HepG2 (cell line): ENCODE data around the gene ANTKMT. TPM values are rescaled to one million over a fixed set of nuclear protein-coding genes. Genes with fewer than 3 reads are reported as not detected.
A peak's percentile ranks its signal among the peaks of the same experiment; 100 is the strongest.

Experiments
- HNRNPL ChIP-seq: fragments of 200-400 bp; formaldehyde crosslinking; IDR thresholded peaks from 2 replicates; pipeline ENCODE4 v1.6.1; 2017; ENCODE audit warnings: mild to moderate bottlenecking, low read depth, low read length
- JUNB ChIP-seq: sonication (generic); formaldehyde crosslinking; IDR thresholded peaks from 2 replicates; pipeline ENCODE4 v1.8.0; 2022; ENCODE audit warnings: missing genetic modification reagents, mild to moderate bottlenecking, borderline replicate concordance
- MED1 ChIP-seq: sonication (generic); formaldehyde crosslinking; IDR thresholded peaks from 2 replicates; pipeline ENCODE4 v1.4.0; 2020; ENCODE audit warnings: missing genetic modification reagents
- PAXIP1 ChIP-seq: sonication (generic); formaldehyde crosslinking; conservative IDR thresholded peaks from 2 replicates; pipeline ENCODE4 v1.4.0; 2020; ENCODE audit warnings: mild to moderate bottlenecking, missing genetic modification reagents, moderate library complexity
- RARG ChIP-seq: sonication (generic); formaldehyde crosslinking; IDR thresholded peaks from 2 replicates; pipeline ENCODE4 v1.4.0; 2020; ENCODE audit warnings: low read depth, mild to moderate bottlenecking, missing genetic modification reagents
- RFXANK ChIP-seq: IDR thresholded peaks from 2 replicates; pipeline ENCODE4 v1.6.1; 2016
- TAF15 ChIP-seq: fragments of 200-400 bp; formaldehyde crosslinking; IDR thresholded peaks from one replicate; pipeline ENCODE4 v1.6.1; 2018; ENCODE audit warnings: mild to moderate bottlenecking, low read depth, low read length; ENCODE audit not compliant: poor library complexity, severe bottlenecking
- TBX3 ChIP-seq: fragments of 450-650 bp; IDR thresholded peaks from 2 replicates; pipeline ENCODE4 v1.6.1; 2017; ENCODE audit warnings: antibody characterized with exemption, mild to moderate bottlenecking, inconsistent platforms, borderline replicate concordance
- XRCC5 ChIP-seq: fragments of 200-400 bp; formaldehyde crosslinking; optimal IDR thresholded peaks from 2 replicates; pipeline ENCODE3; 2017; ENCODE audit warnings: mild to moderate bottlenecking, low read length
- ZBTB43 ChIP-seq: sonication (generic); formaldehyde crosslinking; conservative IDR thresholded peaks from 2 replicates; pipeline ENCODE4 v1.4.0; 2020; ENCODE audit warnings: missing genetic modification reagents
- ZNF142 ChIP-seq: sonication (generic); formaldehyde crosslinking; IDR thresholded peaks from 2 replicates; pipeline ENCODE4 v1.4.0; 2020; ENCODE audit warnings: missing genetic modification reagents
- ZNF432 ChIP-seq: sonication (generic); formaldehyde crosslinking; IDR thresholded peaks from 2 replicates; pipeline ENCODE4 v1.5.0; 2020; ENCODE audit warnings: missing genetic modification reagents, mild to moderate bottlenecking, borderline replicate concordance
- ZNF503 ChIP-seq: sonication (generic); formaldehyde crosslinking; IDR thresholded peaks from 2 replicates; pipeline ENCODE4 v1.4.0; 2020; ENCODE audit warnings: missing genetic modification reagents
- polyA plus RNA-seq, 8 experiments: library from polyadenylated mRNA; depleted of rRNA in 3 of 8; stranded (reverse) in 7 of 8; unstranded in 1 of 8; fragments of >200 nt; fragmentation: Illumina TruSeq in 4 of 8; extraction: Trizol in 4 of 8; gene quantifications; 2 replicates each; pipeline versions ENCODE4 v1.2.1 to v1.2.3, GENCODE V29; 2011 to 2016; ENCODE audit warnings: low read depth in 4 of 8, missing spikeins in 1 of 8, mixed read lengths in 1 of 8; ENCODE audit not compliant: insufficient read depth in 1 of 8
- total RNA-seq, 5 experiments: library from RNA; depleted of rRNA; stranded (reverse); fragments of >200 nt; fragmentation: Illumina TruSeq; extraction: Trizol; gene quantifications; 2 replicates each; pipeline ENCODE4 v1.2.3, GENCODE V29; 2016; ENCODE audit warnings: low read depth in 1 of 5
- TF ChIP-seq, protein P1 (sequence below), 2 experiments: fragments of 450-650 bp in 1 of 2; sonication (generic) in 1 of 2; formaldehyde crosslinking; IDR thresholded peaks; 2 replicates each; pipeline versions ENCODE4 v1.5.0 to v1.8.0; 2020 to 2022; ENCODE audit warnings: mild to moderate bottlenecking in 1 of 2, missing genetic modification reagents in 1 of 2

Gene ANTKMT
- total and polyA plus RNA-seq, 2 of the 13 experiments (the other 11 are each of a cell fraction or from before 2014, with no cell fraction given): 7.5 to 47.8 TPM

DNA sequence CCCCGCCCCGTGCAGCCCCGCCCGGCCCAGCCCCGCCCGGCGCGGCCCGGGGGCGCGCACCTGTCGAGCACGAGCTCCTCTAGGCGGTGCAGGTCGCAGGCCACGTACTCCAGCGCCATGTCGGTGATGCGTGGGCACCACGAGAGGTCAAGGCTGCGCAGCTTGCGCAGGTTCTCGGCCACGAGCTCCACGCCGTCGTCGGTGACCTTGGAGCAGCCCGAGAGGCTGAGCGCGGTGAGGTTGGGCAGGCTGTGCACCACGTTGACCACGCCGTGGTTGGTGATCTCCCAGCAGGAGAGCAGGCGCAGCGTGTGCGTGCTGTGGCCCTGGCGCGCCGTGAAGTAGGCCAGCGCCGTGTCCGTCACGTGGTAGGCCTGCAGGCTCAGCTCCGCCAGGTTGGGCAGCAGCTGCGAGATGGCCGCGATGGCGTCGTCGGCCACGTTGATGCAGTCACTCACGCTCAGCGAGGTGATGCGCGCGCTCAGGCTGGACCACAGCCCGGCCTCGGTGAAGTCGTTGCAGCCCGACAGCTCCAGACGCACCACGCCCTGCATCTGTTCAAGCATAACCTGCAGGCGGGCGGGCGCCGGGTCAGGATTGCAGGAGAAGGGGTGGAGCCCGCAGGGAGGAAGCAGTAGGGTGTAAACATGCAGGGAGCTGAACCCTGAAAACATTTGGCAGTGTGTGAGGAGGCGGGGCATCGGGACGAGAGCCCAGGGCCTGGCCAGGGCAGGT is 25.4 kb upstream of the ANTKMT start (continued):
- TF ChIP-seq, protein P1, sequence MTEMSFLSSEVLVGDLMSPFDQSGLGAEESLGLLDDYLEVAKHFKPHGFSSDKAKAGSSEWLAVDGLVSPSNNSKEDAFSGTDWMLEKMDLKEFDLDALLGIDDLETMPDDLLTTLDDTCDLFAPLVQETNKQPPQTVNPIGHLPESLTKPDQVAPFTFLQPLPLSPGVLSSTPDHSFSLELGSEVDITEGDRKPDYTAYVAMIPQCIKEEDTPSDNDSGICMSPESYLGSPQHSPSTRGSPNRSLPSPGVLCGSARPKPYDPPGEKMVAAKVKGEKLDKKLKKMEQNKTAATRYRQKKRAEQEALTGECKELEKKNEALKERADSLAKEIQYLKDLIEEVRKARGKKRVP (CRISPR knock-in tag; IDR thresholded peaks at IDR 0.05): no peak
- TF ChIP-seq RFXANK: no peak
- no peak for TF ChIP-seq TAF15
- no peak for TF ChIP-seq RARG (CRISPR knock-in tag)
- TF ChIP-seq JUNB (CRISPR knock-in tag): peak; percentile 17; the same call in 1 of the 2 replicates
- no peak; the same call in 1 of the 2 replicates for TF ChIP-seq ZBTB43
- no peak; the same call in 1 of the 2 replicates for TF ChIP-seq PAXIP1 (CRISPR knock-in tag)
- no peak for TF ChIP-seq TBX3
- TF ChIP-seq ZNF503: no peak
- TF ChIP-seq ZNF432 (CRISPR knock-in tag): no peak
- 0 out of 2 replicates have a peak, but pooled peaks have one; percentile 28 for TF ChIP-seq MED1
- no peak for TF ChIP-seq XRCC5
- no peak for TF ChIP-seq HNRNPL
- peak; percentile 92 for TF ChIP-seq ZNF142 (CRISPR knock-in tag)
